ENCODE data around the gene C2orf92.

DNA sequence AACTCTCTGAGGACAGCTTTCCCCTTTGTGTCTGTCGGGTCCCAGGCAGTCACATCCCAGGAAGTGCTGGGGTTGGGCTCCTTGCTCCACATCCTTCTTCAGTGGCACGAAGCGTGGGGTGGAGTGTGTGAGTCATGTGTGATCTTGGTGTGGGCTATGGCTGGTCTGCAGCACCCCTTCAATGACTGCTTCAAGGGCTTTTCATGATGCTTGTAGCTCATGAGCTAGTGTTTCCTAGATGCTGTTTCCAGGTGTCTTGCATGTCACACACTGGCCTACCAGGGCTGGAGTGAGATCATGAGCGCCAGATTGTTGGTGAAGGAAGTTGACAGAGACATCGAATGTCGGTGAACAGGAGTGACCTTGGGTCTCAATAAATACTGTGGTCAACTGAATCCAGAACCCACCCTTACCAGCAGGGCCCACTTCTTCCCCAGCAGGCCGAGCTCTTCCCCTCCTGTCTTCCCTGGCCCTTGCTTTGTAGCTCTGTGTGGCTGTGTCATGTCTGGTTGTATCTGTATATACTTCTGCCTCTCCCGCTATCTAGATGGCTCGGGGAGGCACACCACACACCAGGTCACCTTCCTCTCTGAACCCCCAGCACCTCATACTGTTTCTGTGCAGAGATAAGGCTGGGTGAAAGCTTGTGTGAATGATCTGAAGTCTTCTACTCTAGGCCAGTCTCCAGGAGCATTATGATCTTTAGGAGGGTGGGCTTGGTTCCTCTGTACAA, 3.8 kb downstream of the C2orf92 start:
- TF ChIP-seq, protein P1, sequence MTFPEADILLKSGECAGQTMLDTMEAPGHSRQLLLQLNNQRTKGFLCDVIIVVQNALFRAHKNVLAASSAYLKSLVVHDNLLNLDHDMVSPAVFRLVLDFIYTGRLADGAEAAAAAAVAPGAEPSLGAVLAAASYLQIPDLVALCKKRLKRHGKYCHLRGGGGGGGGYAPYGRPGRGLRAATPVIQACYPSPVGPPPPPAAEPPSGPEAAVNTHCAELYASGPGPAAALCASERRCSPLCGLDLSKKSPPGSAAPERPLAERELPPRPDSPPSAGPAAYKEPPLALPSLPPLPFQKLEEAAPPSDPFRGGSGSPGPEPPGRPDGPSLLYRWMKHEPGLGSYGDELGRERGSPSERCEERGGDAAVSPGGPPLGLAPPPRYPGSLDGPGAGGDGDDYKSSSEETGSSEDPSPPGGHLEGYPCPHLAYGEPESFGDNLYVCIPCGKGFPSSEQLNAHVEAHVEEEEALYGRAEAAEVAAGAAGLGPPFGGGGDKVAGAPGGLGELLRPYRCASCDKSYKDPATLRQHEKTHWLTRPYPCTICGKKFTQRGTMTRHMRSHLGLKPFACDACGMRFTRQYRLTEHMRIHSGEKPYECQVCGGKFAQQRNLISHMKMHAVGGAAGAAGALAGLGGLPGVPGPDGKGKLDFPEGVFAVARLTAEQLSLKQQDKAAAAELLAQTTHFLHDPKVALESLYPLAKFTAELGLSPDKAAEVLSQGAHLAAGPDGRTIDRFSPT (tag by site-specific recombination; IDR thresholded peaks at IDR 0.05) = no peak
- TF ChIP-seq, protein P2, sequence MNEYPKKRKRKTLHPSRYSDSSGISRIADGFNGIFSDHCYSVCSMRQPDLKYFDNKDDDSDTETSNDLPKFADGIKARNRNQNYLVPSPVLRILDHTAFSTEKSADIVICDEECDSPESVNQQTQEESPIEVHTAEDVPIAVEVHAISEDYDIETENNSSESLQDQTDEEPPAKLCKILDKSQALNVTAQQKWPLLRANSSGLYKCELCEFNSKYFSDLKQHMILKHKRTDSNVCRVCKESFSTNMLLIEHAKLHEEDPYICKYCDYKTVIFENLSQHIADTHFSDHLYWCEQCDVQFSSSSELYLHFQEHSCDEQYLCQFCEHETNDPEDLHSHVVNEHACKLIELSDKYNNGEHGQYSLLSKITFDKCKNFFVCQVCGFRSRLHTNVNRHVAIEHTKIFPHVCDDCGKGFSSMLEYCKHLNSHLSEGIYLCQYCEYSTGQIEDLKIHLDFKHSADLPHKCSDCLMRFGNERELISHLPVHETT (tag by site-specific recombination; IDR thresholded peaks at IDR 0.05) = no peak
- TF ChIP-seq, protein P3, sequence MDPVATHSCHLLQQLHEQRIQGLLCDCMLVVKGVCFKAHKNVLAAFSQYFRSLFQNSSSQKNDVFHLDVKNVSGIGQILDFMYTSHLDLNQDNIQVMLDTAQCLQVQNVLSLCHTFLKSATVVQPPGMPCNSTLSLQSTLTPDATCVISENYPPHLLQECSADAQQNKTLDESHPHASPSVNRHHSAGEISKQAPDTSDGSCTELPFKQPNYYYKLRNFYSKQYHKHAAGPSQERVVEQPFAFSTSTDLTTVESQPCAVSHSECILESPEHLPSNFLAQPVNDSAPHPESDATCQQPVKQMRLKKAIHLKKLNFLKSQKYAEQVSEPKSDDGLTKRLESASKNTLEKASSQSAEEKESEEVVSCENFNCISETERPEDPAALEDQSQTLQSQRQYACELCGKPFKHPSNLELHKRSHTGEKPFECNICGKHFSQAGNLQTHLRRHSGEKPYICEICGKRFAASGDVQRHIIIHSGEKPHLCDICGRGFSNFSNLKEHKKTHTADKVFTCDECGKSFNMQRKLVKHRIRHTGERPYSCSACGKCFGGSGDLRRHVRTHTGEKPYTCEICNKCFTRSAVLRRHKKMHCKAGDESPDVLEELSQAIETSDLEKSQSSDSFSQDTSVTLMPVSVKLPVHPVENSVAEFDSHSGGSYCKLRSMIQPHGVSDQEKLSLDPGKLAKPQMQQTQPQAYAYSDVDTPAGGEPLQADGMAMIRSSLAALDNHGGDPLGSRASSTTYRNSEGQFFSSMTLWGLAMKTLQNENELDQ (tag by site-specific recombination; IDR thresholded peaks at IDR 0.05; ENCODE audit: low read depth) = no peak
- no peak for TF ChIP-seq ZNF529 (tag by site-specific recombination; IDR thresholded peaks at IDR 0.05; ENCODE audit: insufficient replicate concordance)
- TF ChIP-seq, protein P4, sequence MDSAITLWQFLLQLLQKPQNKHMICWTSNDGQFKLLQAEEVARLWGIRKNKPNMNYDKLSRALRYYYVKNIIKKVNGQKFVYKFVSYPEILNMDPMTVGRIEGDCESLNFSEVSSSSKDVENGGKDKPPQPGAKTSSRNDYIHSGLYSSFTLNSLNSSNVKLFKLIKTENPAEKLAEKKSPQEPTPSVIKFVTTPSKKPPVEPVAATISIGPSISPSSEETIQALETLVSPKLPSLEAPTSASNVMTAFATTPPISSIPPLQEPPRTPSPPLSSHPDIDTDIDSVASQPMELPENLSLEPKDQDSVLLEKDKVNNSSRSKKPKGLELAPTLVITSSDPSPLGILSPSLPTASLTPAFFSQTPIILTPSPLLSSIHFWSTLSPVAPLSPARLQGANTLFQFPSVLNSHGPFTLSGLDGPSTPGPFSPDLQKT (IDR thresholded peaks at IDR 0.05; ENCODE audit: borderline replicate concordance, low read depth, low read length) = no peak
- TF ChIP-seq, protein P5, sequence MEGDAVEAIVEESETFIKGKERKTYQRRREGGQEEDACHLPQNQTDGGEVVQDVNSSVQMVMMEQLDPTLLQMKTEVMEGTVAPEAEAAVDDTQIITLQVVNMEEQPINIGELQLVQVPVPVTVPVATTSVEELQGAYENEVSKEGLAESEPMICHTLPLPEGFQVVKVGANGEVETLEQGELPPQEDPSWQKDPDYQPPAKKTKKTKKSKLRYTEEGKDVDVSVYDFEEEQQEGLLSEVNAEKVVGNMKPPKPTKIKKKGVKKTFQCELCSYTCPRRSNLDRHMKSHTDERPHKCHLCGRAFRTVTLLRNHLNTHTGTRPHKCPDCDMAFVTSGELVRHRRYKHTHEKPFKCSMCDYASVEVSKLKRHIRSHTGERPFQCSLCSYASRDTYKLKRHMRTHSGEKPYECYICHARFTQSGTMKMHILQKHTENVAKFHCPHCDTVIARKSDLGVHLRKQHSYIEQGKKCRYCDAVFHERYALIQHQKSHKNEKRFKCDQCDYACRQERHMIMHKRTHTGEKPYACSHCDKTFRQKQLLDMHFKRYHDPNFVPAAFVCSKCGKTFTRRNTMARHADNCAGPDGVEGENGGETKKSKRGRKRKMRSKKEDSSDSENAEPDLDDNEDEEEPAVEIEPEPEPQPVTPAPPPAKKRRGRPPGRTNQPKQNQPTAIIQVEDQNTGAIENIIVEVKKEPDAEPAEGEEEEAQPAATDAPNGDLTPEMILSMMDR (tag by site-specific recombination; IDR thresholded peaks at IDR 0.05) = no peak
